Fibroblast of skin of left quadriceps (primary cell): ENCODE data around the gene GAA.

Source experiments
- DNase-seq, 2 experiments: peaks; one replicate each; pipeline ENCODE4 v3.0.0-alpha.2; 2013; ENCODE audit warnings: low read depth in 2 of 2

GAA gene

DNA sequence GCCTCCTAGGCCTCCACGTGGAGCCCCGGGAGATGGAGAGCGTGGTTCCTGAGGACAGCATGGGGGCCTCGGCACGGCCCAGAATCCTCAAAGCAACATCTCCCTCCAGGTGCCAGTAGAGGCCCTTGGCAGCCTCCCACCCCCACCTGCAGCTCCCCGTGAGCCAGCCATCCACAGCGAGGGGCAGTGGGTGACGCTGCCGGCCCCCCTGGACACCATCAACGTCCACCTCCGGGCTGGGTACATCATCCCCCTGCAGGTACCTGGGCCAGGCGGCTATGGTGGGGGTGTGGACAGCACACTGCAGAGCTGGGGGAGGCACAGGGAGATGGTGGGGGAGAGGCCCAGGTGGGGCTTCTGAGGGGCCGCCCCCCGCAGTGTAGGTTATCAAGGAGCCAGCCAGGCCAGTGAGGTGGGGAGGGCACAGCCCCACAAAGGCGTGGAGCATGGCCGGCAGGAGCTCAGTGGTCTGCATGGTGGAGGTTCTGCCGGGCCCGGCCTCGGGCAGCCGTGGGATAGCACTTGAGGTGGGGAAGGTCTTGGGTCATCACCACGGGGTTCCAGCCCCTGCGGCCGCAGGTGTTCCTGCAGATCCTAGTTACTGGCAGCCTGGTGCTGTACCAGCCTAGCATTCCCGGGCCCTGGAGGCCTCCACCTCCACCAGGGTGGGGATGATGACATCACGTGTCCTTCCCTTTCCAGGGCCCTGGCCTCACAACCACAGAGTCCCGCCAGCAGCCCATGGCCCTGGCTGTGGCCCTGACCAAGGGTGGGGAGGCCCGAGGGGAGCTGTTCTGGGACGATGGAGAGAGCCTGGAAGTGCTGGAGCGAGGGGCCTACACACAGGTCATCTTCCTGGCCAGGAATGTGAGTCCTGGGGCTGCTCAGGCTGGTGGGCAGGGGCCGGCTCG, 16.4 kb downstream of the GAA start:
- DNase-seq = no peak

DNA sequence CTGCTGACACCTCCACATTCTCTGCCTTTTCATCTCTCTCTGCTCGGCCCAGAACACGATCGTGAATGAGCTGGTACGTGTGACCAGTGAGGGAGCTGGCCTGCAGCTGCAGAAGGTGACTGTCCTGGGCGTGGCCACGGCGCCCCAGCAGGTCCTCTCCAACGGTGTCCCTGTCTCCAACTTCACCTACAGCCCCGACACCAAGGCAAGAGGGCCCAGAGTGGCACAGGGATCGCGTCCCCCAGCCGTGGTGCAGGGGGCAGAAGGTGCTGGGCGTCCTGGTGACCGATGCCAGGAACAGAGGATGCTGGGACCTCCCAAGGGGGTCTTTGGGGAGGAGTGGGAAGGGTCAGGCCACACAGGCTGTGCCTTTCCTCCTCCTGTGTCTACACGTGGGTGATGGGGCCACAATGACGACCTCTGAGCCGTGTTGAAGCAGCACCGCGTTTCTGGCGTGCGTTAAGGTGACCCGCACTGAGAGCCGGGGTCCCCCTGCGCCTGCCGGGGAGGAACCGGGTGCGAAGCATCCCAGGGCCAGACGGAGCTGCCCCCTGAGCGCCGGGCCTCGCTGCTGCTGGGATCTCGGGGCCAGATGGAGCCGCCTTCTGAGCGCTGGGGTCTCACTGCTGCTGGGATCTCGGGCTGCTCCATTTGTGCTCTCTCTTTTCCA, 17.4 kb downstream of the GAA start:
- no peak for DNase-seq

DNA sequence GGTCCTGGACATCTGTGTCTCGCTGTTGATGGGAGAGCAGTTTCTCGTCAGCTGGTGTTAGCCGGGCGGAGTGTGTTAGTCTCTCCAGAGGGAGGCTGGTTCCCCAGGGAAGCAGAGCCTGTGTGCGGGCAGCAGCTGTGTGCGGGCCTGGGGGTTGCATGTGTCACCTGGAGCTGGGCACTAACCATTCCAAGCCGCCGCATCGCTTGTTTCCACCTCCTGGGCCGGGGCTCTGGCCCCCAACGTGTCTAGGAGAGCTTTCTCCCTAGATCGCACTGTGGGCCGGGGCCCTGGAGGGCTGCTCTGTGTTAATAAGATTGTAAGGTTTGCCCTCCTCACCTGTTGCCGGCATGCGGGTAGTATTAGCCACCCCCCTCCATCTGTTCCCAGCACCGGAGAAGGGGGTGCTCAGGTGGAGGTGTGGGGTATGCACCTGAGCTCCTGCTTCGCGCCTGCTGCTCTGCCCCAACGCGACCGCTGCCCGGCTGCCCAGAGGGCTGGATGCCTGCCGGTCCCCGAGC, 17.9 kb downstream of the GAA start:
- no peak for DNase-seq

DNA sequence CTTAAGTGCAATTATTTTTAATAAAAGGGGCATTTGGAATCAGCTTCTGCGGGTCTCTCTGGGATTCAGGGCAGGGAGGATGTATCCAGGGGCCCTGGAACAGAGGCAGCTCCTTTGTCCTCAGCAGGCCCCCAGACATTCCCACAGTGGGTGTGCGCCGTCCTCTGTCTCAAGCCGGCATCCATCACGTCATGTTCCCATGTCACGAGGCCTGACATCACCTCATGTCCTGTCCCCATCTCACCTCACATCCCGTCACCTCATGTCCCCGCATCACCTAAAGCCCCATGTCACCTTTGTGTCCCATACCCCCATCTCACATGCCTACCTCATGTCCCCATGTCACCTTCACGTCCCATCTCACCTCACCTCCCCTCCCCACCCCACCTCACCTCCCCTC, 18.5 kb downstream of the GAA start:
- no peak for DNase-seq

DNA sequence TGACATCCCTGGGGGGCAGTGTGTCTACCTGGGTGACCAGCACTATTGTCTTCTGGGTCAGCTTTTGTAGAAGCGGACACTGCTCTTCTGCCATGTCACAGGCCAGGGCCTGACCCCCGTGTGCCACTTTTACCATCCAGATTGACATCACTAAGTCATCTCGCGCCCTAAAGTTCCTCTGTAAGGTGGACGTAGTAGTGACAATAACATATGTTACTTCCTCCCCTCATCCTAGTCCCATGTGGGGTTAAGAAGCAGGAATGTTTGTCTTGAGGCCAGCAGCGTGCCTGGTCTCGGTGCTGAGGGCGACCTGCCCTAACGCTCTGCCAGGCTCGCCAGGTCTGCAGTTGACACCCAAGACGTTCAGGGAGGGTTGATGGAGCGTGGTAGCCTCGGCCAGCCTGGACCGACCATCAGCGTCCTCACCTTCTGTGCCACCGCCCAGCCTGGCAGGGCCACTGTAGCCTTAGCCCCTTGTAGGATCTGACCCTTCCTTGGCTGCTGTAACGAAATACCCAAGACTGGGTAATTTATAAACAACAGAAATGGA, 20.7 kb downstream of the GAA start:
- DNase-seq = no peak

DNA sequence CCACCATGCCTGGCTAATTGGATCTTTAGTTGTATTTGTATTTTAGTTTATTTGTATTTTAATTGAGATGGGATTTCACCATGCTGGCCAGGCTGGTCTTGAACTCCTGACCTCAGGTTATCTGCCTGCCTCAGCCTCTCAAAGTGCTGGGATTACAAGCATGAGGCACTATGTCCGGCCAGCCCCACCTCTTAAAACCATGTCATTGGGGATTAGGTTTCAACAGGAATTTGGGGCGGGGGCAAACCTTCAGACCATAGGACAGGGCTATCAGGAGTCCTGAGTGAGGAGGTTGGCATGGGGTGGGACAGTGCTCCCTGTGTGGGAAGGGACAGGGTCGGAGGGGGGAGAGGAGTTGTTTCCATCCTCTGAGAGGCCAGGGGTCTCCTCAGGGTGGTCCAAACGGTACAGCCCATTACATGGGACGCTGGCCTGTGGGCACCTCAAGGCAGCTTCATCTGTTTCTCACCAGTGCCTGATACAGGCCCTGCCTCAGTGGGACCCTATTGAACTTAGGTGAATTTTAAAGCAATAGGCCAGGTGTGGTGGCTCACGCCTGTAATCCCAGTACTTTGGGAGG, 21.6 kb downstream of the GAA start:
- DNase-seq = no peak

DNA sequence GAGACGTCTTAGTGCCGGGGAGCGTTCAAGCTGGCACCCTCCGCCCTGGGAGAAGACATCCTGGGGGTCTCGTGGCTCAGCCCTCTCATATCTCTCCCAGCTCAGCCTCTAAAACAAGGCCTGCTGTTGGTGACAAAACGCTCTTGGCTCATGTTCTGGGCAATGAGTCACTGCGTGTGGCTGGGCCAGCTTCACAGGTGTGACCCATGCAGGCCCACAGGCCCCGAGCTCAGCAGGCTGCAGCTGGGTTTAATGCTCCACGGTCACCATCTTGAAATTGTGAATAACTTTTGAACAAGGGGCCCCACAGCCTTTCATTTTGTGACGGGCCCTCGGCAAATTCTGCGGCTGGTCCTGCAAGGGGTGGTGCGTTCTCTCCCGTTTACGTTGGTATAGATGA, 22.4 kb downstream of the GAA start:
- DNase-seq = no peak

DNA sequence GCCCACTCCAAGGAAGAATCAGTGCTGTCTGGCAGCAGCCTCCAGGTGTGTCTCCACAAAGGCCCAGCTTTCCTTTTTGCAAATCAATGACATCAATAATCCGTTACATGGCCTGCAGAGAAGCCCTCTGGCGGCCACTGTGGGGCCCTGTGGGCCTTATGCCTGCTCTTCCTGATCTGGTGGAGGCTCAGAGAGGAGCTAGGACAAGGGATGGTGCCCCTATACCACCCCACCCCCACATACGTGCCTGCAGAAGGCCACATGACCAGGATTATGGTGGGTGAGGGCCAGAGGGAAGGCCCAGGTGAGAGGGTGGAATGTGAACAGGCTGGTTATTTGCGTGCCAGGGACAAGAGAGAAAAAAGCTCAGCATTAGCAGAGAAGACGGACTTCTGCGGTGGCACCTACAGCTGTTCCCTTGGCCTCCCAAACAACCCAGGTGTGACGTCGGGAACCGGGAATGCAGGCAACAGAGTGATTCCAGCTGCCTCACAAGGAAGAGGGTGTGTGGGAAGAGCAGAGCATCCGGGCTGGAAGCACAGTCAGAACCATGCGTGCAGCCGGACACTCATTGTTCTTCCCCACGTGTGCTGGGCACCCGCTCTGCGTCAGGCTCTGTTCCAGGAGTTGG, 23.1 kb downstream of the GAA start:
- no peak for DNase-seq

DNA sequence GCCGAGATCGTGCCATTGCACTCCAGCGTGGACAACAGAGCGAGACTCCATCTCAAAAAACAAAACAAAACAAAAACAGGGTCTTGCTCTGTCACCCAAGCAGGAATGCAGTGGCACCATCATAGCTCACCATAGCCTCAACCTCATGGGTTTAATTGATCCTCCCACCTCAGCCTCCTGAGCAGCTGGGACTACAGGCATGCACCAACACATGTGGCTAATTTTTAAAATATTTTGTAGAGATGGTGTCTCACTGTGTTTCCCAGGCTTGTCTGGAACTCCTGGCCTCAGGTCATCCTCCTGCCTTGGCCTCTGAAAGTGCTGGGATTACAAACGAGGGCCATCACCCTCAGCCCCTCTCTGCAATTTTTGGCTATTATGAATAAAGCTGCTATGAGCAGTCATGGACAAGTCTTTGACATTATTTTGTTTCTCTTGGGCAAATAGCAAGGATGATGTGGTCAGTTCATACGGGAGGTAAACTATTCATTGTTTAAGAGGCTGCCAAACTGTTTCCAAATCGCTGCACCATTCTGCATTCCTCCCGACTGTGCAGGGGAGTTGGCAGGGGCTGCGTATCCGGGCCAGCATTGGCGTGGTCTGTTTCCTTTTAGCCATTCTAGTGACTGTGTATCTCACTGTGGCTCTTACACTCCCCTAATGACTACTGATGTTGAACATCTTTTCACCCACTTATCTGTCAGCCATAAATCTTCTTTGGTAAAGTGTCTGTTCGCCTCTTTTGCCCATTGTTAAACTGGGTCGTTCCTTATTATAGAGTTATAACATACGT, 24.5 kb downstream of the GAA start:
- DNase-seq = peak; percentile 21 to 36

DNA sequence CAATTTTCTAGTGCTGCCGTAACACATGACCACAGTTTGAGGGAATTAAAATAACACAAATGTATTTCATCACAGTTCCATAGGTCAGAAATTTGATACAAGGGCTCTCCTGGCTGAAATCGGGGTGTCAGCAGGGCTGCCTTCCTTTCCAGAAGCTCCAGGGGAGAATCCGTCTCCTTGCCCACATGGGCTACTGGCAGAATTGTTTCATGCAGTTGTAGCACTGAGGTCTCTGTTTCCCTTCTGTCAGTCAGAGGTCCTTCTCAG, 25.0 kb downstream of the GAA start:
- DNase-seq = no peak

DNA sequence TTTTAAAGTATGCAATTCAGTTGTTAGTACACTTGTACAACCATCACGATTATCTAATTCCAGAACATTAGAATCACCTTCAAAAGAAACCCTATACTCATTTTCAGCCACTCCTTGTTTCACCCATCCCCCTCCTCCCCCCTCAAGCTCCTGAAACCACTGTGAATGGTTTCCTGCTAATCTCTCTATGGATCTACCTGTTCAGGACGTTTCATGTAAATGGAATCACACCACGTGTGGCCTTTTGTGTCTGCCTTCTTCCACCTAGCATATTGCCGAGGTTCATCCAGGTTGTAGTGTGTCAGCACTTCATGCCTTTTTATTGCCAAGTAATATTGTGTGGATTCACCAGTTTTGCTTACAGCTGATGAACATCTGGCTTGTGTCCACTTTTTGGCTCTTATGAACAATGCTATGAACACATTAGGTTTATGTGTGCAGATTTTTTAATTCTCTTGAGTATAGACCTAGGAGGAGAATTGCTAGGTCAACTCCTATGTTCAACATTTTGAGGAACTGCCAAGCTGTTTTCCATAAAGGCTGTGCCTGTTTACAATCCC, 27.7 kb downstream of the GAA start:
- DNase-seq = no peak

DNA sequence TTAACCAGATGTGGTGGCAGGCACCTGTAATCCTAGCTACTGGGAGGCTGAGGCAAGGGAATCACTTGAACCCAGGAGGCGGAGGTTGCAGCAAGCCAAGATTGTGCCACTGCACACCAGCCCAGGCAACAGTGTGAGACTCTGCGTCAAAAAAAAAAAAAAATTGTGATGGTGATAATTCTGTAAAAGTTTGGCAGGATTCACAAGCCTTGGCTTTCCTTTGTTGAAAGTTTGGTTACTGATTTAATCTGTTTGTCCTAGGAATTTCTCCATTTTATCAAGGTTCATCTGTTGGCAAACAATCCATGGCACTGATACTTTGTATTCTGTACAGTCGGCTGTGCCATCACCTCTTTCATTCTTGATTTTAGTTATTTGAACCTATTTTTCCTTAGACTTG, 29.6 kb downstream of the GAA start:
- no peak for DNase-seq

DNA sequence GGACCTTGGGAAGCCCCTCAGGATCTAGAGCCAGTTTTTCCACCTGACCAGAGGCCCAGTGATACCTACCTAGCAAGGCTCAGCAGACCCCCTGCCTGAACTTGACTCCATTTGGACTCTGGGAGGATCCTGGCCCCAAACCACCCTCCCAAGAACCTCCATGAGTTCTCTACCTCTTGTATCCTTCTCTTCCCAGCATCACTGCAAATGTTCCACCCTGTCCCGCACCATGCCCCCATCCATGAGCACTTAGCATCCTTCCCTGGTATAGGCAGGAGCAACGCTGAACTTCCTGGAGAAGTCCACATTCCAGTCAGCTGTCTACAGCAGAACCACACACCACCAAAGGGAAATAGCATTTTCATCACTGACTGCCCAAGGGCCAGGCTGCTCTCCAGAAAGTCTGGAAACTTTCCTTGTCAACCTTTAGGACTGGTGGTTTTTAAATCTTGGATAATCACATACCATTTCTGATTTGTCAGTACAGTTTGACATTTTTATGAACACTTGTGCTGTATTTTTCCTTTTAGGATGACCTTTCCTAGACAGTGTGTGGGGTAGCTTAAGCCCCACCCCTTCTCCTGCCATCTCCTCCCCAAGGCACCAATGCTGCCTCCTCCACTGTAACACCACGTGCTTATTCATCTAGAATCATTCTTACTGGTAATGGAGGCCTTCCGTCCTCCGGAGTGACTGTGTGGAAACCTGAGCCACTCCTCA, 31.7 kb downstream of the GAA start:
- no peak for DNase-seq

DNA sequence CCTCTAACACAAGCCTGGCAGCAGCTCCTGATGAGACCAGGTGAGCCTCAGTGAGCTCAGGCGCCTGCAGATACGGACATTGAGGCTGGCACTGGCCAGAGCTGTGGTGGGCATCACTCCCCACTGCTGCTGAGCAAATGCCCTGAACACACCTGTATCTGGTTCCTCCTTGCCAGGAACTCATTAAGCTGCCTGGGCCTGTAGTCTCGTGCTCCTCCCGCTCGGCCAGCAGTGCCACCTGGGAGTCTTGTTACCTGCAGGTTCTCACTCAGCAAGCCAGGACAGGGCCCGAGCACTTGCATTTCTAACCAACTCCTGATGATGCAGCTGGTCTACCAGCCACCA, 32.2 kb downstream of the GAA start:
- DNase-seq = no peak

DNA sequence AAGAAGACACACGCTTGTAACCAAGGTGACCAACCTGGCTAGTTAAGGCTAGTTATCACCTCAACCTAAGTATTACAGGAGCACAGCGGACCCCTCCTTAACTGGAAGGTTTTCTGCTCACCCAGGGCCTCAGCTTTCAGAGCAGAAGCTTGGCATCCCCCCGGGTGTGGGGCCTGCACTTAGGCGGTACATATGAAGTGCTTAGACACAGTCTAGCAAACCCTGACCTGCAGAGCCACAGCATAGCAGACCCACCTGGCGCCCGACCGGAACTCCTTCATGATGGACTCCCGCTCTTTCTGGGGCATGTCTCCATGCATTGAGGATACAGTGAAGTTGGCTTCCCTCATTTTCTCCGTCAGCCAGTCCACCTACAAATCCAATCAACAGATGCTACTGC, 35.8 kb downstream of the GAA start:
- DNase-seq = no peak

DNA sequence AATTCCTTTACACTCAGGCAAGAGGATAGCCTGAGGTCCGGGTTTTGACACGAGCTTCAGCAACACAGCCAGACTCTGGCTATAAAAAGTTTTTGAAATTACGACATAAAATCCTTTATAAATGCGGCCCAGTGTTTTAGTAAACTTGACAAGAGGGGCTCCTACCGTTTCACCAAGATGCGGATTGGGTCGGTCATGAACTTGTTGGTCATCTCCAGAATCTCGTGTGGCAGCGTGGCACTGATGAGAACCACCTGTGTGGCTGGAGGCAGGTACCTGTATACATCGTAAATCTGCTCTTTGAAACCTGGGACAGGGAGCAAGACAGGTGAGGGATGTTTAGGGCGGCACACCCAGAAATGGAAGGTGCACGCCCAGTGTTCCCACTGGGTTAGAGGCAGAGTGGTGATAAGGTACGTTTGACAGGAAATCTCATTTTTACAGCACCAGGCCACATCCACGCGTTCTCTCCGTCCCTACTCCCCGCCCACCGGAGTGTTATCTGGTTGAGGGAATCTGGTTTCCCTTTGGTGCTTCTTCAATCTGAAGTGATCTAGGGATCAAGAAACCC, 37.6 kb downstream of the GAA start:
- no peak for DNase-seq

DNA sequence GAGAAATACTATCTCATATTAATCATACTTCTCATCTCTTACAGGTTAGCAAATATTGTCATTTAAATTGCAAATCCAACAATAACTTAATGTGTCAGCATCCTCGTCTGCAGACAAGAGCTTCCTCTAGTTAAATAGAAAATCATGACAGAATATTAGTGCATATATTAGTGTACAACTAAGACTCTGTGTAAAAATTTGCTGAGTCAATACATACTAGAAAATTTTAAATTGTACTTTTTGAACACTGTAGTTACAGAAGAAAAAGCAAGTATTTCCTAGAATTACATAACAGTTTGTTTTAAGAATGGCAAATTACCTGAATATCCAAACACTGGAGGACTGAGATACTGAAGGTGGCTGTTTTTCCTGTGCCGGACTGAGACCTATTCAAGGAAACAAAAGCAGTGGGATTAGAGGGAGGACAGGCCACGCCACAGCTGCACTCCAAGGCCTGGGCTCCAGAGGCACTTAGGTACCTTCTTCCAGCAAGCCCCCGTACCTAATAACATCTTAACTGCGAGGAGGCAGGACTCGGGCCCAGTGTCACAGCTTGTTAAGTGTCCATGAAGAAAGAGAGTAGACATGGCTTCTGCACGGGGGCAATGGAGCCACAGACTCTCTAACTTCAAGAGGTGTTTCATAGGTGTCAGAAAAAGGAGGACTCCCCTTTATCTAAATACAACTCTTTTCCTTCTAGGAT, 40.2 kb downstream of the GAA start:
- no peak for DNase-seq

DNA sequence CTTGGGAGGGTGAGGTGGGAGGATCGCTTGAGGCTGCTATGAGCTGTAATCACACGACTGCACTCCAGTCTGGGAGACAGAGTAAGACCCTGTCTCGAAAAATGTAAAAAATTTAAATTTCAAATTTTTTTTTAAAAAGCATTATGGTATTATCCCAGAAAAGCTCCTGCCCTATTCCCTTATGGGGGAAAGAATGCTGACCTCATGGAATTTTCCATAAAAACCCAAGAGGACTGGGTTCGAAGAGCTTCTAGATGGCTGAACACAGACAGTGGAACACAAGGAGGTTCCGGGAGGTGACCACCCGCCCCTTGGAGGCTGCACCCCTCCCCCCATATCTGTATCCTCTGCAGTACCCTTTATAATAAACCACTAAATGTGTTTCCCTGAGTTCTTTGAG, 41.5 kb downstream of the GAA start:
- DNase-seq = no peak
